D721Med (cell line): Measurements from ENCODE around the gene FOXO3.

Experiments used
- DNase-seq: peaks from one replicate; pipeline ENCODE4 v3.0.0; 2011; ENCODE audit warnings: low spot score; ENCODE audit not compliant: insufficient read length
- FAIRE-seq: peaks from 2 replicates; lab custom pipeline; 2011; peaks lifted over from hg19 to GRCh38; lab: Jason Lieb, UNC
- TF ChIP-seq, protein P1 (sequence below): IDR thresholded peaks from 2 replicates; pipeline ENCODE4 v1.5.1; 2012; ENCODE audit warnings: mild to moderate bottlenecking, control low read depth; ENCODE audit not compliant: insufficient read depth; ENCODE audit errors: missing control alignments

FOXO3 gene

DNA sequence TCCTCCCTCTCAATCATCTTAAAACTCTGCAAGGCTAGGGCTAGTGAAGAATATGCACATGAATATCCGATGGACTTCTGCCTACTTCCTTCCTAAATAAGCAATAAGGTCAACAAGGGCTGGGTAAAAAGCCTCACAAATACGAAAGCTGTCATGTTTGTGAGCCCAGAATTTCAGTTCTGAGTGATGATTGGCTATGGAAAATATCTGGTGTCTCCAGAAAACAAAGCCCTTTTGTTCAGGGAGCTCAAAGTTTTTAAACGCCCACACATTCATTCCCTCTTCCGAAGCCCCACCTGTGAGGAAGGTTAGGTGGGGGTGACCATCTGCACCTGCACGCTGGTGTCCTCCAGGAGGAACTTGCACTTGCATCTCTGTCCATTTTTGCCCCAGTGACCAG lies 160.6 kb downstream of the FOXO3 start:
- TF ChIP-seq, protein P1, sequence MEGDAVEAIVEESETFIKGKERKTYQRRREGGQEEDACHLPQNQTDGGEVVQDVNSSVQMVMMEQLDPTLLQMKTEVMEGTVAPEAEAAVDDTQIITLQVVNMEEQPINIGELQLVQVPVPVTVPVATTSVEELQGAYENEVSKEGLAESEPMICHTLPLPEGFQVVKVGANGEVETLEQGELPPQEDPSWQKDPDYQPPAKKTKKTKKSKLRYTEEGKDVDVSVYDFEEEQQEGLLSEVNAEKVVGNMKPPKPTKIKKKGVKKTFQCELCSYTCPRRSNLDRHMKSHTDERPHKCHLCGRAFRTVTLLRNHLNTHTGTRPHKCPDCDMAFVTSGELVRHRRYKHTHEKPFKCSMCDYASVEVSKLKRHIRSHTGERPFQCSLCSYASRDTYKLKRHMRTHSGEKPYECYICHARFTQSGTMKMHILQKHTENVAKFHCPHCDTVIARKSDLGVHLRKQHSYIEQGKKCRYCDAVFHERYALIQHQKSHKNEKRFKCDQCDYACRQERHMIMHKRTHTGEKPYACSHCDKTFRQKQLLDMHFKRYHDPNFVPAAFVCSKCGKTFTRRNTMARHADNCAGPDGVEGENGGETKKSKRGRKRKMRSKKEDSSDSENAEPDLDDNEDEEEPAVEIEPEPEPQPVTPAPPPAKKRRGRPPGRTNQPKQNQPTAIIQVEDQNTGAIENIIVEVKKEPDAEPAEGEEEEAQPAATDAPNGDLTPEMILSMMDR = no peak
- DNase-seq (no peak), FAIRE-seq (no peak)

DNA sequence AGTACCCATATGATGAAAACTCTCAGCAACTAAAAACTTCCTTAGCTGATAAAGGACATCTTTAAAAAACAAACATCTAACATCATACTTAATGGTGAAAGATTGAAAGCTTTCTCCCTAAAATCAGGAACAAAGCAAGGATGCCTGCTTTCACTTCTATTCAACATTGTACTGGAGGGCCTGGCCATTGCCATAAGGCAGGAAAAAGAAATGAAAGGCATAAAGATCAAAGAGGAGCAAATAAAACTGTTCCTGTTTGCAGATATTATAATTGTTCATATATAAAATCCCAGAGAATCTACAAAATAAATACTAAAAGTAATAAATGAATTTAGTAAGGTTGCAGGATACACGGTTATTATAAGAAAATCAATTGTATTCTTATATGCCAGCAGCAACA lies 162.9 kb downstream of the FOXO3 start:
- TF ChIP-seq, protein P1 = no peak
- FAIRE-seq (no peak), DNase-seq (no peak)

DNA sequence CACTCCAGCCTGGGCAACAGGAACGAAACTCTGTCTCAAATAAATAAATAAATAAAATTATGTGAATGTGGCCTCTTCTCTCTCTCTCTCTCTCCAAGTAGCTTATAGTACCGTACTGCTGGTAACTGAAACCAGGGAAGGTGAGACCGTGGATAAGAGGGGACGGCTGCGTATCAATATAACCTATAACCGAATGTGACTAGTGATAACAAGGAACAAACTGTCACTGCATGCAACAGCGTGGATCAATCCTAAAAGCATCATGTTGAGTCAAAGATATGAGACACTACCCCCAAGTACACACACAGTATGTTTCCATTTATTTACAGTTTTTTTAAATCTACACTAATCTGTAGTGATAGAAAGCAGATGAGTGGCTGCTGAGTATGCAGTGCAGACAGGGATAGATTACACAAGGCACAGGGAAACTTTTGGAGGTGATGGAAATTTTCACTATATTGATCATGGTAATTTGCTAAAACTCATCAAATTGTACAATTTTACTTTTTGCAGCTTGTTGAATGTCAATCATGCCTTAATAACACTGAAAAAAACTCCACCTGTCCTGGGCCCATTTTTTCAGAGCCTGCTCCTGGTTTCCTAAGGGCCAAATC lies 166.1 kb downstream of the FOXO3 start:
- DNase-seq (no peak), FAIRE-seq (no peak)
- TF ChIP-seq, protein P1 = no peak

DNA sequence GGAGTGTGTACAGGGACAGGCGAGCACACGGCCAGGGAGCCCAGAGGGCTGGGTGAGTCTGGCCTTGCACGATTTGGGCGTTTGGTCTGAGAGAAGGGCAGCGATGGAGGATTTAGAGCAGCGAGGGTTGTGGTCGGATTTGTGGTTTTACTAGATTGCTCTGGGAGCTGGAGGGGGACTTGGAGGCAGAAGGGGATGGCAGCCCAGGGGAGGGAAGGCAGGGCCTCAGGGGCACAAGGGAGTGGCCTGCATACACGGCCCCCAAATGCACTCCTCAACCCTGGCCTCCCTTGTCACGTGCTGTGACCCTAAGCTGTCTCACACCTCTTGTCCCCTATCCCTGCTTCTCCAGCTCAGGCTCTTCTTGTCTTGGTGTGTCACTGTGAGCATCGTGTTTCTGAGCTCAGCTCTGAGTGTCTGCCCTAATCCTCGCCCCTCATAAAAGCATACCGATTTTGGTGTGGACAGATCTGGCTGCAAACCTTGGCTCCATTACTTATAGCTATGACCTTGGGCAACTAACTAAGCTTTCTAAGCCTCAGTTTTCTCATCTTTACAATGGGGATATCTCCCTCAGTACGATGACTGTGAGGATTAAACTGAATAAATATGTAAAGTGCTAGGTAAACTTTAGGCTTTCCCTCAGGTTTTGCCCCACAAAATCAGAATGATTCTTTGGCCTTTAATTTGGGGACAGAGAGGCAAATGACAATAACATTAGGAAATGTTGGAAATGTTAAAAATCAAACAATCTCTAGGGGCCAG lies 167.4 kb downstream of the FOXO3 start:
- DNase-seq (no peak), FAIRE-seq (no peak)
- TF ChIP-seq, protein P1 = no peak

DNA sequence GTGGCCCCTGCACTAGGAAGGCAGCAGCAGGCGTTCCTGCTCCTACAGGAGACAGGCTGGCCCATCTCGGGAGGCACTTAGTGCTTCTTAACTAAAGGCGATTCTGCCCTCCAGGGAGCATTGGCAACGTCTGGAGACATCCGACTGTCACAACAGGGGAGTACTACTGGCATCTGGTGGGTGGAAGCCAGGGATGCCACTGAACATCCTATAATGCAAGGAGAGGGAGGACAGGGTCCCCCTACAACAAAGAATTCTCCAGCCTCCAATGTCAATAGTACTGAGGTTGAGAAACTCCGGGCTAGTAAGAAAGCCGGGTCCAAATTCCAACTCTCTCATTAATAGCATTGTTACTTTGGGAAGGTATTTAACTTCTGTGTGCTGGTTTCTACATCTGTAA lies 168.1 kb downstream of the FOXO3 start:
- FAIRE-seq (no peak), DNase-seq (no peak)
- TF ChIP-seq, protein P1 = peak; percentile 31

DNA sequence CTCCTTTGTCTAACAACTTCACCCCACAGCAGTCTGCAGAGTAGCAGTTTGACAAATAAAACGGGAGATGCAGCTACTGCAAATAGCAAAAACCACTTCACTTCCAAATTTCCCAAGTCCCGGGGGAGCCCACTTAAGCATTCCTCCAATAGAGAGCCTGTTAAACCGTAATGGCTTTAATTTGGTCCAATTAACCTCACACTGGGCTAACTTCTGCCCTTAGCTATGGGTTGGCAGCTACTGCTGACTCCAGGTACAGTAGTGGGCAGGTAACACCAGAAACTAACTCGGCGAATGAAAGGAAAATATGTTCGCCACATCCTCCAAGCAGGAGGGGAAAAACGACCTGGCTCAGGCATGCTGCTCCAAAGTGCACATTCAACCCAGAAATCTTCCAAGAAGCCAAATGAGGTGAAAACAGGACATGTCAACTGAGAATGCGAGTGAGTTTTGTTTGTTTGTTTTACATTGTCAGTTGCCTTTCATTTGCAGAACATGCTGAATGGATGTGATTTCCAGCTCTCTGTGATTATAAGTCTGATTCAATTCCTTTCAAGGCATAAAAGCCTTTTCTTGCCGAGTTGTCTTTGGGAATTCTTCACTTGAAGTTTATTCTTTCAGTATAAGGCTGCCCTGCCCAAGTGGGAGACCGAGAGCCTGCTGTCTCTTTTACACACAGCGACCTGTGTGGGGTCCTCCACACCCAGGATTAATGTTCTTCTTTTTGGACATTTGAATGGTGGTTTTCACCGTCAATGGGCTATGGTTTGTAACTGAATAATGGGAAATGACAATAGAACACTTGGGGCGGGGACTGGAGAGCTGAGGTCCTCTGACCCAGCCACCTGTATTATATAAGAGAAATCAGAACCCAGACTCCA lies 170.2 kb downstream of the FOXO3 start:
- TF ChIP-seq, protein P1 = no peak
- FAIRE-seq = no peak
- no peak for DNase-seq
